HG03342 (cell line): ENCODE results near the gene PAK4.

Experiments
- ATAC-seq: cut with Tn5 transposase; IDR thresholded peaks from one replicate; pipeline ENCODE4 v1.9.1; 2021; ENCODE audit warnings: mild to moderate bottlenecking, moderate library complexity; ENCODE audit not compliant: unreplicated experiment

The PAK4 gene

GRCh38 chr19:39177736-39178135 lies 52.1 kb downstream of the PAK4 start:
- ATAC-seq, result no peak

GRCh38 chr19:39178296-39179006 lies 52.9 kb downstream of the PAK4 start:
- no peak for ATAC-seq

GRCh38 chr19:39179754-39180153 lies 54.2 kb downstream of the PAK4 start:
- ATAC-seq, result no peak

- no peak for ATAC-seq
Observed at GRCh38 chr19:39180749-39181148, 55.2 kb downstream of the PAK4 start.

GRCh38 chr19:39181500-39182173 lies 56.1 kb downstream of the PAK4 start:
- no peak for ATAC-seq

GRCh38 chr19:39182174-39182505 lies 56.6 kb downstream of the PAK4 start:
- no peak for ATAC-seq

- ATAC-seq, result no peak
Observed at GRCh38 chr19:39183104-39183503, 57.5 kb downstream of the PAK4 start.

GRCh38 chr19:39186391-39186790 lies 60.8 kb downstream of the PAK4 start:
- no peak for ATAC-seq

GRCh38 chr19:39187552-39187943 lies 62.0 kb downstream of the PAK4 start:
- ATAC-seq, result no peak

- no peak for ATAC-seq
Observed at GRCh38 chr19:39188960-39189359, 63.4 kb downstream of the PAK4 start.

GRCh38 chr19:39190768-39191167 lies 65.2 kb downstream of the PAK4 start:
- ATAC-seq, result no peak

- no peak for ATAC-seq
Observed at GRCh38 chr19:39192846-39193245, 67.3 kb downstream of the PAK4 start.

GRCh38 chr19:39193803-39194202 lies 68.2 kb downstream of the PAK4 start:
- no peak for ATAC-seq

GRCh38 chr19:39194832-39195542 lies 69.4 kb downstream of the PAK4 start:
- ATAC-seq, result no peak

GRCh38 chr19:39195755-39196154 lies 70.2 kb downstream of the PAK4 start:
- no peak for ATAC-seq

- ATAC-seq, result no peak
Observed at GRCh38 chr19:39196320-39196719, 70.7 kb downstream of the PAK4 start.

GRCh38 chr19:39196860-39197562 lies 71.4 kb downstream of the PAK4 start, which contains the start of gene NCCRP1:
Gene NCCRP1 (plus strand): TSS chr19:39196964. CDS start chr19:39196983, 19 bp downstream.
- no peak for ATAC-seq

GRCh38 chr19:39197808-39198207 lies 72.2 kb downstream of the PAK4 start:
- no peak for ATAC-seq

GRCh38 chr19:39199025-39199424 lies 73.4 kb downstream of the PAK4 start:
- ATAC-seq, result no peak

- ATAC-seq, result no peak
Observed at GRCh38 chr19:39200066-39200802, 74.6 kb downstream of the PAK4 start.

GRCh38 chr19:39200803-39201115 lies 75.2 kb downstream of the PAK4 start:
- no peak for ATAC-seq
